GM18505 (cell line): ENCODE results near the gene SERHL2.

Experiments used
- ATAC-seq: cut with Tn5 transposase; IDR thresholded peaks from one replicate; pipeline ENCODE4 v1.9.1; 2021; ENCODE audit not compliant: unreplicated experiment
- POLR2A ChIP-seq: IDR thresholded peaks from 4 replicates; pipeline ENCODE4 v1.6.1; 2011; ENCODE audit warnings: borderline replicate concordance; ENCODE audit not compliant: insufficient read depth, insufficient read length; ENCODE audit errors: extremely low read depth

Gene SERHL2

DNA sequence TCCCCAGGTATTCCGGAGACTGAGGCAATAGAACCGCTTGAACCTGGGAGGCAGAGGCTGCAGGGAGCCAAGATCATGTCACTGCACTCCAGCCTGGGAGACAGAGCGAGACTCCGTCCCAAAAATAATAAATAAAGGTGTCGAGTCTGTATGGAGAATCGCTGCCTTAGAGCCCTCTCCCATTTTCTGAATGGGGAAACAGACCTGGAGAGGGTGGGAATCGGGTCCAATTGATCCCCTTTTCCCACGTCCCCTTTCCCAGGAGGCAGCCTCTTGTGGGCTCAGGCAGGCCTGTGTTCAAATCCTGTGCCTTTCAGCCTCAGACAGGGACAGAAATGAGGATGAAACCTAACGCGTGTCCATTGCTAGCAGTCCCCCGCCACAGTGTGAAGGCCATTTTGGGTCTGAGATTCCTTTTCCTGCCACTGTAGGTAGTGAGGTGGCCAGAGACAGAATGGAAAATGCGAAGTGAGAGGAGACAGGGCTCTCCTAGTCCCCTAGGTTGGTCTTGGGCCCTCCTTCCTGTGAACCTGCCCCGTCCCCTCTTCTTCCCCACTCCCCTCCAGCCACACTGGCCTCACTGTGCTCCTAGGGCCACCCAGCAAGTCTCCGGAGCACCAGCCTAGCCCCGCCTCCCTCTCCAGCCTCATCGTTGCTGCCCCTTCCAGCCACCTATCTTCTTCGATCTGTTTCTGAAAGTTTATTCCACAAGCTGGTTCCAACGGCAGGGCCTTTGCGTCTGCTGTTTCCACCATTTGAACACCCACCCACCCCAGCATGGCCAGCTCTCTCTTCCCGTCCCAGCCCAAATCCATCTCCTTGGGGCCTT, 63.6 kb downstream of the SERHL2 start:
- no peak for TF ChIP-seq POLR2A
- no peak for ATAC-seq

DNA sequence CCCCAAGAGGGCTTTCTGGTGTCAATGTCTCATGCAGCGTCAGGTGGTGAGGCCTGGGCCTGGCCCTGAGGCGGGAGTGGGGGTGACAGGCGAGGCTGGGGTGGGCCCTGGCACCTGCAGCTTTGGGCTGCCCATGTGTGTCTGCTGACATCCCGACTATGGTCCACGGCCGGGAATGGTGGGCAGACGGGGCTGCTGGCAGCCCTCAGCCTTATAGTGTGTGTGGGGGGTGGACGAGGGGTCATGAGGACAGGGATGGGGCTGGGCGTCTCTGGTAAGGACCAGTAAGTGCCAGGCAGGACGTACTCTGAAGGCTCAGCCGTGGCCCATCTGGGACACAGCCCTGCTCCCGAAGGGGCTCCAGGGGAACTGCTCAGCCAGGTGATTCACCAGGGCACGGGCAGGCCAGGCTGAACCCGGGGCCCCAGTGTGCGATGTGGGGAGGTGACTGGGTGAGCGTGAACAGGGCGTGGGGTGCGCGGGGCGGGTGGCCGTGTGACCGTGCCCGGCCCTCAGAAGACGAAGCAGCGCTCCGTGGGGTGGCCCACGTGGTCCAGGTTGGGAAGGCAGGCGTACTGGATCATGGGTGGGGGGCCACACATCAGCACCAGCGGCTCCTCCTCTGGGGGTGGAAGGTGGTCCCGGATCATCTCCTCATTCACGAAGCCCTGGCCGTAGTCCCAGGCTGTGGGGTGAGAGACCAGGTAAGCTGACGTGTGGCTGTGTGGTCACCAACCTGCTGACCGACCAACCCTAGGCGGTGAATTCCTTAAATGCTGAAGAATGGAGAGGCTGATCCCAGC, 65.7 kb downstream of the SERHL2 start:
- no peak for TF ChIP-seq POLR2A
- no peak for ATAC-seq

DNA sequence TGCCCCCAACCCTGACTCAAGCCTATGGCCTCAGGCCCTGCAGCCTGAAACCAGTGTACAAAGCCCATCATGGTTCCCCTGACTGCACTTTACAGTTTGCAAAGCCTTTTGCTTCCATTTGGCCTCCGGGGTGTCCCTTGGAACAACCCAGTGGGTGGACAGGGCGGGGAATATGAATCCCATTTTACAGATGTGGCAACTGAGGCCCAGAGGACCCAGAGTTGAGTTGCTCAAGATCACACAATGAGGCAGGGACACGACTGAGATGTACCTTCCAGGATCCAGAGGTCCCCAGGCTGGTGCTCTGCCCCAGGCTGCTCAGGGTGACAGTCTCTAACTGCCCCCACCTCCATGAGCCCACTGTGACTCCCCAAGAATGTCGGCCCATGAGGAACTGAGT, 66.3 kb downstream of the SERHL2 start:
- ATAC-seq: no peak
- TF ChIP-seq POLR2A: no peak

DNA sequence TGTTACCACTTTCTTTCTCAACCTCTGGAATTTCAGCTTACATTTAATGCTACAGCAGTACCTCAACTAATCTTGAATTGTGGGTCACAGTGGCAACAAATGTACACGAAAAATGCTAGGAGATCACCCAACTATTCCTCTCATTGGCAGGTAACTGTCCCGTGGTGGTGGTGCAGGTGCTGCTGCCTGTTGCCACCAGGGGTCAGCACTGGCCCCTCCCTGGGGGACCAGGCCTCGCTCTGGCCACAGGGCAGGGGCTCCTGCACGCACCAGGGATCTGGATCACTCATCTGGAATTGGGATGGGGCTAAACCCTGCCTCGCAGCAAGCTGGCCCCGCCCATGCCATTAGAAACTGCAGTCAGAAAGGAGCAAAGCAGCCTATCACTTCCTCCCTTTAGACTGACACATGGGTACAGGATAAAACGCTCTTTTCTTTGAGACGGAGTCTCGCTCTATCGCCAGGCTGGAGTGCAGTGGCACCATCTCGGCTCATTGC, 67.8 kb downstream of the SERHL2 start:
- ATAC-seq: no peak
- TF ChIP-seq POLR2A: no peak

DNA sequence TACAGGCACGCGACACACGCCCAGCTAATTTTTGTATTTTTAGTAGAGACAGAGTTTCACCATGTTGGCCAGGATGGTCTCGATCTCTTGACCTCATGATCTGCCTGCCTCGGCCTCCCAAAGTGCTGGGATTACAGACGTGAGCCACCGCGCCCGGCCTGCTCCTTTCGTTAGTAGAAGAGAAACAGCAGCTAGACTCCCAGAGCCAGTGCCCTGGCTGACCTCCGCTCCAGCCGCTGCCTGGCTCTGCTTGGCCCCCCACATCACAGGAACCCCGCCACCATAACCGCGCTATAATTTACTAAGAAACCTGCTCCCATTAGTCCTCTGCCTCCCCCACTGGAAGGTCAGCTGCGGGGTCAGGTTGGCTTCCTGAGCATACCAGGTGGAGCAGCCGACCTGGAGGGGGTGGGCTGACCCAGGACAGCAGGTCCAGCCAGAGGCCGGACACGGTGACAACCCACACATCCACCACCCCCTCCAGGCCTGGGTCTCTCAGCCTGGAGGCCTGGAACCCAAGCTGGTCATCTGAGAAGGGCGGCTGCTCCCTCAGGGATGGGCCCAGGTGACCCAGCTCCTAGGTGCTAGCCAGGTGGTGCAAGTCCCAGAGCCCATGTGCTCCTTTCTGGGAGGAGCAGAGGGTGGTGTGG, 68.4 kb downstream of the SERHL2 start:
- no peak for TF ChIP-seq POLR2A
- no peak for ATAC-seq

- no peak for TF ChIP-seq POLR2A
Observed at GRCh38 chr22:42623301-42623751, 69.6 kb downstream of the SERHL2 start.

More at GRCh38 chr22:42623301-42623751, 69.6 kb downstream of the SERHL2 start:
- ATAC-seq: no peak
